GM10248 (cell line): ENCODE measurements around the gene POLE.
"Not testable (repeated sequence)": the region's sequence is repeated elsewhere in the genome, so short reads cannot be mapped to it uniquely, and the experiment has no call there.

Source experiments
- CTCF ChIA-PET: fragments of 300-600 bp; sonication (Branson Sonifier 250); formaldehyde crosslinking; extraction: SDS; loops from one replicate; lab custom pipeline; 2021; ENCODE audit warnings: antibody characterized with exemption; lab: Yijun Ruan, JAX
- POLR2A ChIA-PET: fragments of 350-650 bp; sonication (Branson Sonifier 250); formaldehyde crosslinking; extraction: SDS; loops from one replicate; lab custom pipeline; 2020; ENCODE audit warnings: antibody characterized with exemption; lab: Yijun Ruan, JAX
- DNase-seq: peaks from one replicate; pipeline ENCODE4 v3.0.0; 2012; ENCODE audit errors: extremely low spot score
- TF ChIP-seq, protein P1 (sequence below): IDR thresholded peaks from 2 replicates; pipeline ENCODE4 v1.5.1; 2012; ENCODE audit warnings: mild to moderate bottlenecking, low read depth; ENCODE audit errors: extremely low read depth, missing control alignments, control extremely low read depth

Gene POLE

GRCh38 chr12:132700212-132700822, 13.2 kb upstream of the POLE start:
- no peak for DNase-seq
- ChIA-PET POLR2A (no interaction called here), CTCF (no interaction called here)
- TF ChIP-seq, protein P1, sequence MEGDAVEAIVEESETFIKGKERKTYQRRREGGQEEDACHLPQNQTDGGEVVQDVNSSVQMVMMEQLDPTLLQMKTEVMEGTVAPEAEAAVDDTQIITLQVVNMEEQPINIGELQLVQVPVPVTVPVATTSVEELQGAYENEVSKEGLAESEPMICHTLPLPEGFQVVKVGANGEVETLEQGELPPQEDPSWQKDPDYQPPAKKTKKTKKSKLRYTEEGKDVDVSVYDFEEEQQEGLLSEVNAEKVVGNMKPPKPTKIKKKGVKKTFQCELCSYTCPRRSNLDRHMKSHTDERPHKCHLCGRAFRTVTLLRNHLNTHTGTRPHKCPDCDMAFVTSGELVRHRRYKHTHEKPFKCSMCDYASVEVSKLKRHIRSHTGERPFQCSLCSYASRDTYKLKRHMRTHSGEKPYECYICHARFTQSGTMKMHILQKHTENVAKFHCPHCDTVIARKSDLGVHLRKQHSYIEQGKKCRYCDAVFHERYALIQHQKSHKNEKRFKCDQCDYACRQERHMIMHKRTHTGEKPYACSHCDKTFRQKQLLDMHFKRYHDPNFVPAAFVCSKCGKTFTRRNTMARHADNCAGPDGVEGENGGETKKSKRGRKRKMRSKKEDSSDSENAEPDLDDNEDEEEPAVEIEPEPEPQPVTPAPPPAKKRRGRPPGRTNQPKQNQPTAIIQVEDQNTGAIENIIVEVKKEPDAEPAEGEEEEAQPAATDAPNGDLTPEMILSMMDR = no peak

GRCh38 chr12:132698341-132698740, 11.2 kb upstream of the POLE start:
- ChIA-PET CTCF (no interaction called here), POLR2A (no interaction called here)
- no peak for DNase-seq
- TF ChIP-seq, protein P1 = no peak

GRCh38 chr12:132695431-132695830, 8.3 kb upstream of the POLE start:
- TF ChIP-seq, protein P1 = no peak
- DNase-seq = no peak
- POLR2A ChIA-PET = interaction anchor here (0.5 kb wide), 2 partner anchors 15 to 78 kb away, joined by 4 to 5 read pairs; no protein-coding TSS in a partner anchor
- CTCF ChIA-PET = no interaction called here

GRCh38 chr12:132694888-132695287, 7.7 kb upstream of the POLE start:
- DNase-seq, CTCF ChIA-PET: not testable (repeated sequence)
- POLR2A ChIA-PET = interaction anchor here (0.7 kb wide), 1 partner anchor 155 kb away, joined by 7 read pairs; no protein-coding TSS in a partner anchor

GRCh38 chr12:132692030-132692429, 4.9 kb upstream of the POLE start:
- POLR2A ChIA-PET, DNase-seq: not testable (repeated sequence)
- CTCF ChIA-PET = interaction anchor here (0.6 to 1.3 kb wide), 2 partner anchors 18 to 19 kb away, joined by 3 to 4 read pairs; partner anchors contain the start of gene PGAM5

DNA sequence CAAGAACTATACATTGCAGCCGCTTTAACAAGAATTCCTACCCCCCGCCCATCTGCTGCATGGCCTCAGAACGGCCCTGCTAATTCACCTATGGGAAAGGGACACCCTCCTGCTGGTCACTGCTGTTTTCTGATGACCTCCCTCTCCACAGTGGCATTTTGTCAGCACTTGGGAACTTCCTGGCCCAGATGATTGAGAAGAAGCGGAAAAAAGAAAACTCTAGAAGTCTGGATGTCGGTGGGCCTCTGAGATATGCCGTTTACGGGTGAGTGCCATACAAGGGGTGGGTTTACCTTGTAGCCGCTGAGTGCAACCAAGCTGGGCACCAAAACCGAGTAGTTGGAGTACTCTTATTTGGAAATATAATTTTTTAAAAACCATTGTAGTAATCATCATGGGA, 3.0 kb upstream of the POLE start:
- CTCF ChIA-PET = no interaction called here
- no peak for DNase-seq
- POLR2A ChIA-PET = no interaction called here
- TF ChIP-seq, protein P1 = no peak

DNA sequence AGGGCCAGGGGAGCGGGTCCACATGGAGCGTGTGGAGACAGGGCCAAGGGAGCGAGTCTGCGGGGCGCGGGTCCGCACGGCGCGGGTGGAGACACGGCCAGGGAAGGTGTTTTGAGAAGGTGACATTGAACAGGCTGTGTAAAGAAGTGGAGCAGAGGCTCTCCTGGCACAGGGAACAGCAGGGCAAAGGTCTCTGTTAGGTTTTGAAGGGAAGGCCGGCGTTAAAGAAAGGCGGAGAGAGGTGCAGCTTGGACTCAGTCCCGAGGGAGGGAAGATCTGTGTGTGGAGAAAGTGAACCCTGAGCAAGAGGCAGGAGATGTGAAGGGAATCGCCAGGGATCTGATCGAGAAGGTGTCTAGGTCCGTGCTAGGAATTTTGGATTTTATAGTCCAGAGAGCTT, 2.1 kb upstream of the POLE start:
- TF ChIP-seq, protein P1 = no peak
- no peak for DNase-seq

More for the DNA sequence above, 2.1 kb upstream of the POLE start:
- ChIA-PET CTCF (no interaction called here), POLR2A (no interaction called here)
